Gastroesophageal sphincter (tissue), 3 donors: ENCODE measurements around the gene MYO18A.

Source experiments
- CTCF ChIP-seq, 4 experiments: fragments of 200-600 bp in 2 of 4; fragments of 450-650 bp in 2 of 4; sonication (generic) in 1 of 4; IDR thresholded peaks; one replicate each; pipeline ENCODE4 v1.5.1; 2017 to 2019; ENCODE audit warnings: antibody characterized with exemption in 4 of 4, mild to moderate bottlenecking in 2 of 4, moderate library complexity in 2 of 4
- POLR2AphosphoS5 ChIP-seq: sonication (generic); formaldehyde crosslinking; IDR thresholded peaks from one replicate; pipeline ENCODE4 v1.6.1; 2017; ENCODE audit warnings: antibody characterized with exemption

- TF ChIP-seq POLR2AphosphoS5 (no peak), CTCF (IDR thresholded peaks at IDR 0.05) (no peak)
These were observed 88.5 kb downstream of the MYO18A start for GRCh38 chr17:29091606-29092289.
